Smooth muscle cell (in vitro differentiated cells): ENCODE data around the gene RGS10. TPM values are rescaled to one million over a fixed set of nuclear protein-coding genes. Genes with fewer than 3 reads are reported as not detected.

Experiments used
- DNase-seq: peaks from one replicate; lab custom pipeline; 2025; ENCODE audit not compliant: unreplicated experiment; lab: John Stamatoyannopoulos, UW
- H2AFZ ChIP-seq: fragments of 200-600 bp; sonication (generic); 2 replicates; pipeline ENCODE4 v1.6.0; 2016; ENCODE audit warnings: antibody characterized with exemption, low read depth, mild to moderate bottlenecking
- H3F3A ChIP-seq: fragments of 200-600 bp; sonication (generic); 2 replicates; pipeline ENCODE4 v1.6.0; 2017; ENCODE audit warnings: antibody characterized with exemption, low read depth
- H3K27ac ChIP-seq: fragments of 200-600 bp; sonication (generic); 2 replicates; pipeline ENCODE4 v1.5.1; 2016; ENCODE audit warnings: low read depth, mild to moderate bottlenecking
- H3K27me3 ChIP-seq: fragments of 200-600 bp; sonication (generic); 2 replicates; pipeline ENCODE4 v1.6.1; 2016; ENCODE audit warnings: low read depth, mild to moderate bottlenecking
- H3K36me3 ChIP-seq: fragments of 200-600 bp; sonication (generic); 2 replicates; pipeline ENCODE4 v1.5.1; 2016; ENCODE audit warnings: low read depth
- H3K4me1 ChIP-seq: fragments of 200-600 bp; sonication (generic); 2 replicates; pipeline ENCODE4 v1.5.1; 2016; ENCODE audit warnings: low read depth
- H3K4me2 ChIP-seq: fragments of 200-600 bp; sonication (generic); 2 replicates; pipeline ENCODE4 v1.6.0; 2016; ENCODE audit warnings: mild to moderate bottlenecking
- H3K4me3 ChIP-seq: fragments of 200-600 bp; sonication (generic); 2 replicates; pipeline ENCODE4 v1.5.1; 2016; ENCODE audit warnings: mild to moderate bottlenecking
- H3K79me2 ChIP-seq: fragments of 200-600 bp; sonication (generic); 2 replicates; pipeline ENCODE4 v1.6.0; 2016; ENCODE audit warnings: low read depth, mild to moderate bottlenecking
- H3K9ac ChIP-seq: fragments of 200-600 bp; sonication (generic); 2 replicates; pipeline ENCODE4 v1.6.0; 2016; ENCODE audit warnings: low read depth
- H3K9me3 ChIP-seq: fragments of 200-600 bp; sonication (generic); replicated peaks from 2 replicates; pipeline ENCODE4 v1.5.1; 2016; ENCODE audit warnings: low read depth
- H4K20me1 ChIP-seq: fragments of 200-600 bp; sonication (generic); 2 replicates; pipeline ENCODE4 v1.6.0; 2016; ENCODE audit warnings: low read depth
- WGBS: methylation state at CpG from one replicate; pipeline ENCODE4 v1.1.7; 2016; ENCODE audit warnings: low lambda C conversion rate; 5-methylcytosine and 5-hydroxymethylcytosine counted together
- polyA plus RNA-seq: library from polyadenylated mRNA; unstranded; fragments of >200 nt; fragmentation: Nextera tagmentation; extraction: Ambion mirVana; gene quantifications from 2 replicates; pipeline ENCODE4 v1.2.1, GENCODE V29; 2016
- total RNA-seq: library from RNA; depleted of rRNA; stranded (reverse); fragments of >200 nt; gene quantifications from 2 replicates; pipeline ENCODE4 v1.2.3, GENCODE V29; 2014
- TF ChIP-seq, protein P1 (sequence below): fragments of 200-600 bp; sonication (generic); IDR thresholded peaks from 2 replicates; pipeline ENCODE4 v1.5.1; 2017; ENCODE audit warnings: borderline replicate concordance, mild to moderate bottlenecking, antibody characterized with exemption; ENCODE audit not compliant: insufficient read depth, poor library complexity, severe bottlenecking

Gene RGS10
- total and polyA plus RNA-seq, 2 experiments from 2014 or later: 40.2 to 72.5 TPM

DNA sequence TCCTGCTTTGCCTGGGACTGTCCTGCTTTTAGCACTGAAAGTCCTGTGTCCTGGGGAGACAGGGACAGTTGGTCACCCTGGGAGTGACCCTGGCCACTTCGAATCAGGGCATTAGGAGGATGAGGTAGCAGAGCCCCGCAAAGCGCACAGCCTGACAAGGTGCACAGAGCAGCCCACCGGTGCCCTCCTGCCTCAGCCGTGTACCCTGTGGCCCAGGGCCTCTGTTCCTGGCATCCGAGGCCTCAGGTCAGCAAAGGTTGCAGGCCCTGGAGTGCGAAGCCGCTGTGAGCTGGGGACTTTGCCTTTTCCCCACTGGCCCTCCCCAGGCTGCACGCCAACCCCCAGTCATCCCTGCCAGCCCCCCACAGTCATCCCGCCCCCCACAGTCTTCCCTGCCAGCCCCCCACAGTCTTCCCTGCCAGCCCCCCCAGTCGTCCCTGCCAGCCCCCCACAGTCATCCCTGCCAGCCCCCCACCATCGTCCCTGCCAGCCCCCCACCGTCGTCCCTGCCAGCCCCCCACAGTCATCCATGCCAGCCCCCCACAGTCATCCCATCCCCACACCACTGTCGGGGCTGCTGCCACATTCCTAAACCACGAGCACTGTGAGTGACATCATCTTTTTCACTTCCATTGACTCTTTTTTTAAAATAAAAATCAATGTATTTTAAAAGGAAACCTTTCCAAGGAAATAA, 91.8 kb downstream of the RGS10 start:
- H3K4me3 ChIP-seq: no peak overlapping the region
- H2AFZ ChIP-seq: no peak overlapping the region
- no peaks in the 10 kb centered on the region for H3K9me3 ChIP-seq
- H4K20me1 ChIP-seq: no peaks in the 10 kb centered on the region
- no peak for DNase-seq
- TF ChIP-seq, protein P1, sequence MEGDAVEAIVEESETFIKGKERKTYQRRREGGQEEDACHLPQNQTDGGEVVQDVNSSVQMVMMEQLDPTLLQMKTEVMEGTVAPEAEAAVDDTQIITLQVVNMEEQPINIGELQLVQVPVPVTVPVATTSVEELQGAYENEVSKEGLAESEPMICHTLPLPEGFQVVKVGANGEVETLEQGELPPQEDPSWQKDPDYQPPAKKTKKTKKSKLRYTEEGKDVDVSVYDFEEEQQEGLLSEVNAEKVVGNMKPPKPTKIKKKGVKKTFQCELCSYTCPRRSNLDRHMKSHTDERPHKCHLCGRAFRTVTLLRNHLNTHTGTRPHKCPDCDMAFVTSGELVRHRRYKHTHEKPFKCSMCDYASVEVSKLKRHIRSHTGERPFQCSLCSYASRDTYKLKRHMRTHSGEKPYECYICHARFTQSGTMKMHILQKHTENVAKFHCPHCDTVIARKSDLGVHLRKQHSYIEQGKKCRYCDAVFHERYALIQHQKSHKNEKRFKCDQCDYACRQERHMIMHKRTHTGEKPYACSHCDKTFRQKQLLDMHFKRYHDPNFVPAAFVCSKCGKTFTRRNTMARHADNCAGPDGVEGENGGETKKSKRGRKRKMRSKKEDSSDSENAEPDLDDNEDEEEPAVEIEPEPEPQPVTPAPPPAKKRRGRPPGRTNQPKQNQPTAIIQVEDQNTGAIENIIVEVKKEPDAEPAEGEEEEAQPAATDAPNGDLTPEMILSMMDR: no peak
- H3F3A ChIP-seq: no peaks in the 10 kb centered on the region
- H3K4me1 ChIP-seq: no peaks in the 10 kb centered on the region
- no peak overlapping the region for H3K27ac ChIP-seq
- H3K36me3 ChIP-seq: no peaks in the 10 kb centered on the region
- no peaks in the 10 kb centered on the region for H3K79me2 ChIP-seq
- H3K4me2 ChIP-seq: no peak overlapping the region
- 78% methylated on average over 8 of the region's 16 CpGs for WGBS
- H3K9ac ChIP-seq: no peak overlapping the region
- H3K27me3 ChIP-seq: no peaks in the 10 kb centered on the region

Other genes with a start within 250 kb of the RGS10 start
- gene TIAL1, start 54.2 kb upstream of the RGS10 start, total RNA-seq: 117 and 118 TPM in 2 replicates
- gene TIAL1, start 54.2 kb upstream of the RGS10 start, polyA plus RNA-seq: 40.0 and 53.6 TPM in 2 replicates
- gene BAG3, start 108.7 kb upstream of the RGS10 start, total RNA-seq: 24.4 and 25.5 TPM in 2 replicates
- gene BAG3, start 108.7 kb upstream of the RGS10 start, polyA plus RNA-seq: 70.1 and 73.7 TPM in 2 replicates
- 106 and 143 TPM in 2 replicates for gene INPP5F, start 183.3 kb upstream of the RGS10 start, total RNA-seq
- 15.9 and 16.3 TPM in 2 replicates for gene INPP5F, start 183.3 kb upstream of the RGS10 start, polyA plus RNA-seq